GM23338 (cell line): Measurements from ENCODE around the gene LRRC4. TPM values are rescaled to one million over a fixed set of nuclear protein-coding genes. Genes with fewer than 3 reads are reported as not detected.

ENCODE experiments used
- ATAC-seq: fragments of 200-7000 bp; cut with Tn5 transposase; 3 replicates; pipeline ENCODE4 v1.9.1; 2020
- DNase-seq: peaks from one replicate; pipeline ENCODE4 v3.0.0-alpha.2; 2015; ENCODE audit warnings: low spot score
- H2AFZ ChIP-seq: fragments of 200-600 bp; sonication (generic); 2 replicates; pipeline ENCODE4 v1.8.0; 2016; ENCODE audit warnings: antibody characterized with exemption, mild to moderate bottlenecking, moderate library complexity
- H3F3A ChIP-seq: fragments of 200-600 bp; sonication (generic); replicated peaks from 2 replicates; pipeline ENCODE4 v1.8.0; 2017; ENCODE audit warnings: antibody characterized with exemption, mixed run types, low read depth
- H3K27ac ChIP-seq: fragments of 200-600 bp; sonication (generic); 2 replicates; pipeline ENCODE4 v1.6.1; 2016; ENCODE audit warnings: low read depth
- H3K27me3 ChIP-seq: fragments of 200-600 bp; sonication (generic); 2 replicates; pipeline ENCODE4 v1.8.0; 2016; ENCODE audit warnings: mild to moderate bottlenecking, mixed run types, moderate library complexity; ENCODE audit not compliant: insufficient read depth
- H3K36me3 ChIP-seq: fragments of 200-600 bp; sonication (generic); 2 replicates; pipeline ENCODE4 v1.8.0; 2016; ENCODE audit warnings: mild to moderate bottlenecking; ENCODE audit not compliant: insufficient read depth
- H3K4me1 ChIP-seq: fragments of 200-600 bp; sonication (generic); 2 replicates; pipeline ENCODE4 v1.8.0; 2016; ENCODE audit warnings: mild to moderate bottlenecking, moderate library complexity; ENCODE audit not compliant: insufficient read depth
- H3K4me2 ChIP-seq: fragments of 200-600 bp; sonication (generic); 2 replicates; pipeline ENCODE4 v1.7.1; 2017; ENCODE audit warnings: mixed run types
- H3K4me3 ChIP-seq: fragments of 200-600 bp; sonication (generic); 2 replicates; pipeline ENCODE4 v1.6.1; 2016; ENCODE audit warnings: mixed run types
- H3K79me2 ChIP-seq: fragments of 200-600 bp; sonication (generic); replicated peaks from 2 replicates; pipeline ENCODE4 v1.8.0; 2017; ENCODE audit warnings: mild to moderate bottlenecking; ENCODE audit not compliant: insufficient read depth
- H3K9me2 ChIP-seq: fragments of 200-600 bp; sonication (generic); 2 replicates; pipeline ENCODE4 v1.8.0; 2017; ENCODE audit not compliant: insufficient read depth
- H4K20me1 ChIP-seq: fragments of 200-600 bp; sonication (generic); replicated peaks from 2 replicates; pipeline ENCODE4 v1.8.0; 2017; ENCODE audit warnings: mild to moderate bottlenecking; ENCODE audit not compliant: insufficient read depth
- H3K27ac Mint-ChIP-seq: 2 replicates; pipeline ENCODE4 v1.8.0; 2020; ENCODE audit warnings: inconsistent platforms, mild to moderate bottlenecking, moderate library complexity, mixed read lengths
- H3K27me3 Mint-ChIP-seq: 3 replicates; pipeline ENCODE4 v1.8.0; 2022; ENCODE audit warnings: low read depth, mild to moderate bottlenecking, moderate library complexity, mixed read lengths, inconsistent platforms; ENCODE audit not compliant: insufficient read depth, poor library complexity
- H3K36me3 Mint-ChIP-seq: 3 replicates; pipeline ENCODE4 v1.8.0; 2021; ENCODE audit warnings: low read depth, mild to moderate bottlenecking, inconsistent platforms, moderate library complexity, mixed read lengths
- H3K4me1 Mint-ChIP-seq: 3 replicates; pipeline ENCODE4 v1.8.0; 2020; ENCODE audit warnings: mild to moderate bottlenecking, inconsistent platforms, mixed read lengths
- H3K4me3 Mint-ChIP-seq: 3 replicates; pipeline ENCODE4 v1.8.0; 2021; ENCODE audit warnings: moderate library complexity, mild to moderate bottlenecking, inconsistent platforms, mixed read lengths
- H3K9me3 Mint-ChIP-seq: 3 replicates; pipeline ENCODE4 v1.8.0; 2020; ENCODE audit warnings: moderate library complexity, mild to moderate bottlenecking, inconsistent platforms, mixed read lengths
- CREB1 ChIP-seq: fragments of 250-450 bp; sonication (Bioruptor Pico); IDR thresholded peaks from 2 replicates; pipeline ENCODE4 v1.5.0; 2020; ENCODE audit warnings: low read depth, mild to moderate bottlenecking, moderate library complexity
- CTCF ChIP-seq, 2 experiments: fragments of 200-600 bp in 1 of 2; sonication (generic) in 1 of 2; conservative IDR thresholded peaks; 2 replicates each; pipeline versions ENCODE4 v1.5.1 to v1.6.1; 2016 to 2017; ENCODE audit warnings: antibody characterized with exemption in 2 of 2, low read depth in 2 of 2, mild to moderate bottlenecking in 2 of 2, moderate library complexity in 1 of 2
- ETS1 ChIP-seq: IDR thresholded peaks from 2 replicates; pipeline ENCODE4 v1.6.1; 2016; ENCODE audit warnings: antibody characterized with exemption
- EZH2 ChIP-seq: fragments of 200-600 bp; sonication (generic); IDR thresholded peaks from one replicate; pipeline ENCODE4 v1.8.0; 2017; ENCODE audit warnings: antibody characterized with exemption, mild to moderate bottlenecking, low read depth; ENCODE audit not compliant: unreplicated experiment
- EZH2phosphoT487 ChIP-seq: fragments of 200-600 bp; sonication (generic); IDR thresholded peaks from one replicate; pipeline ENCODE4 v1.8.1; 2018; ENCODE audit warnings: antibody characterized with exemption; ENCODE audit not compliant: unreplicated experiment
- POLR2AphosphoS5 ChIP-seq: IDR thresholded peaks from 2 replicates; pipeline ENCODE4 v1.6.1; 2016; ENCODE audit warnings: antibody characterized with exemption, low read depth
- REST ChIP-seq: IDR thresholded peaks from one replicate; pipeline ENCODE4 v1.6.1; 2018; ENCODE audit warnings: antibody characterized with exemption; ENCODE audit not compliant: unreplicated experiment
- ZNF114 ChIP-seq: fragments of 250-450 bp; sonication (Bioruptor Pico); IDR thresholded peaks from 2 replicates; pipeline ENCODE4 v1.5.0; 2020; ENCODE audit warnings: mild to moderate bottlenecking, moderate library complexity
- ZNF331 ChIP-seq: fragments of 250-450 bp; sonication (Bioruptor Pico); IDR thresholded peaks from 2 replicates; pipeline ENCODE4 v1.5.0; 2020; ENCODE audit warnings: low read depth, mild to moderate bottlenecking, moderate library complexity
- polyA plus RNA-seq: library from polyadenylated mRNA; unstranded; fragments of >200 nt; fragmentation: Nextera tagmentation; extraction: Ambion mirVana; gene quantifications from 2 replicates; pipeline ENCODE4 v1.2.1, GENCODE V29; 2016
- total RNA-seq: library from RNA; depleted of rRNA; stranded (reverse); fragments of >200 nt; shearing (Covaris generic); gene quantifications from 2 replicates; pipeline ENCODE4 v1.2.3, GENCODE V29; 2014

Gene LRRC4
- total and polyA plus RNA-seq, 2 experiments from 2014 or later, result 1.9 to 5.2 TPM

- no peak overlapping the region for H3K4me3 ChIP-seq
- no peaks in the 10 kb centered on the region for H3K9me2 ChIP-seq
- no peaks in the 10 kb centered on the region for H3K79me2 ChIP-seq
- H3K4me1 Mint-ChIP-seq, result peaks cover 27% of the 10 kb centered on the region
- TF ChIP-seq ZNF114 (CRISPR knock-in tag) (no peak), REST (no peak), ZNF331 (CRISPR knock-in tag) (no peak), POLR2AphosphoS5 (no peak), ETS1 (no peak), EZH2 (no peak)
- no peaks in the 10 kb centered on the region for H3K9me3 Mint-ChIP-seq
- peaks cover 11% of the 10 kb centered on the region for H3K27me3 Mint-ChIP-seq
- H3K27ac Mint-ChIP-seq, result no peak overlapping the region
- ATAC-seq (no peak; the same call in 2 of the 3 replicates), DNase-seq (no peak)
- no peaks in the 10 kb centered on the region for H3K36me3 ChIP-seq
- no peak overlapping the region for H3K4me2 ChIP-seq
- no peak overlapping the region for H3K27ac ChIP-seq
- H3K4me3 Mint-ChIP-seq, result no peak overlapping the region
- H3F3A ChIP-seq, result no peaks in the 10 kb centered on the region
- no peaks in the 10 kb centered on the region for H3K27me3 ChIP-seq
- no peak overlapping the region for H2AFZ ChIP-seq
- no peaks in the 10 kb centered on the region; the same call in 1 of the 3 replicates for H3K36me3 Mint-ChIP-seq
- no peaks in the 10 kb centered on the region for H3K4me1 ChIP-seq
- H4K20me1 ChIP-seq, result no peaks in the 10 kb centered on the region
Observed at GRCh38 chr7:128073671-128074310, 42.6 kb upstream of the LRRC4 start.

- no peak overlapping the region for H3K4me3 ChIP-seq
- no peak for DNase-seq
- H3K79me2 ChIP-seq, result no peaks in the 10 kb centered on the region
- no peaks in the 10 kb centered on the region for H3K36me3 ChIP-seq
- H3K4me1 Mint-ChIP-seq, result peaks cover 35% of the 10 kb centered on the region
- no peaks in the 10 kb centered on the region for H3K27me3 ChIP-seq
- ATAC-seq, result no peak; the same call in 2 of the 3 replicates
- no peak overlapping the region for H3K27ac ChIP-seq
- no peak overlapping the region; the same call in 1 of the 2 replicates for H3K27ac Mint-ChIP-seq
- no peak overlapping the region for H2AFZ ChIP-seq
- H3F3A ChIP-seq, result no peaks in the 10 kb centered on the region
- no peaks in the 10 kb centered on the region for H4K20me1 ChIP-seq
- no peaks in the 10 kb centered on the region for H3K4me1 ChIP-seq
- peaks cover 10% of the 10 kb centered on the region for H3K27me3 Mint-ChIP-seq
- no peak overlapping the region for H3K4me3 Mint-ChIP-seq
- H3K9me3 Mint-ChIP-seq, result no peaks in the 10 kb centered on the region
- no peak overlapping the region for H3K4me2 ChIP-seq
- H3K9me2 ChIP-seq, result no peaks in the 10 kb centered on the region
- no peaks in the 10 kb centered on the region; the same call in 1 of the 3 replicates for H3K36me3 Mint-ChIP-seq
- TF ChIP-seq REST (no peak), CTCF (conservative IDR thresholded peaks at IDR 0.05; ENCODE audit: low read depth in 2 of 2) (no peak), EZH2phosphoT487 (no peak), EZH2 (no peak), CREB1 (no peak)
Observed at GRCh38 chr7:128071801-128072200, 40.6 kb upstream of the LRRC4 start.
